Measurements from ENCODE around the gene CAMK2N2.

Gene CAMK2N2

GRCh38 chr3:184261270-184261853, at the start of gene CAMK2N2:
Gene CAMK2N2, minus strand, starts transcription at chr3:184261553. Its CDS starts 268 bp downstream, at chr3:184261285.
- DNase-seq (ENCODE audit: low spot score) = peak; percentile 29

GRCh38 chr3:184308744-184309143, 47.4 kb upstream of the CAMK2N2 start:
- no peak for DNase-seq (ENCODE audit: low spot score)

GRCh38 chr3:184307915-184308314, 46.6 kb upstream of the CAMK2N2 start:
- no peak for DNase-seq (ENCODE audit: low spot score)

- DNase-seq (ENCODE audit: low spot score) = no peak
Observed at GRCh38 chr3:184306341-184306972, 45.1 kb upstream of the CAMK2N2 start.

- DNase-seq (ENCODE audit: low spot score) = no peak
Observed at GRCh38 chr3:184305577-184305976, 44.2 kb upstream of the CAMK2N2 start.

- DNase-seq (ENCODE audit: low spot score) = no peak
Observed at GRCh38 chr3:184300378-184300720, 39.0 kb upstream of the CAMK2N2 start.

- no peak for DNase-seq (ENCODE audit: low spot score)
Observed at GRCh38 chr3:184299488-184300377, 38.4 kb upstream of the CAMK2N2 start.

- DNase-seq (ENCODE audit: low spot score) = peak; percentile 97
Observed at GRCh38 chr3:184298759-184299487, 37.6 kb upstream of the CAMK2N2 start, which contains the start of gene PSMD2. Gene PSMD2, plus strand, starts transcription at chr3:184299241. Its CDS starts 26 bp downstream, at chr3:184299267.

- no peak for DNase-seq (ENCODE audit: low spot score)
Observed at GRCh38 chr3:184296616-184297015, 35.3 kb upstream of the CAMK2N2 start.

GRCh38 chr3:184295771-184296170, 34.4 kb upstream of the CAMK2N2 start:
- DNase-seq (ENCODE audit: low spot score) = no peak

- DNase-seq (ENCODE audit: low spot score) = no peak
Observed at GRCh38 chr3:184291738-184292445, 30.5 kb upstream of the CAMK2N2 start.

GRCh38 chr3:184291044-184291737, 29.8 kb upstream of the CAMK2N2 start:
- no peak for DNase-seq (ENCODE audit: low spot score)

GRCh38 chr3:184290331-184290730, 29.0 kb upstream of the CAMK2N2 start:
- no peak for DNase-seq (ENCODE audit: low spot score)

- no peak for DNase-seq (ENCODE audit: low spot score)
Observed at GRCh38 chr3:184289426-184289938, 28.1 kb upstream of the CAMK2N2 start.

- peak; percentile 31 for DNase-seq (ENCODE audit: low spot score)
Observed at GRCh38 chr3:184284696-184285095, 23.3 kb upstream of the CAMK2N2 start.

GRCh38 chr3:184283681-184284080, 22.3 kb upstream of the CAMK2N2 start:
- DNase-seq (ENCODE audit: low spot score) = no peak

GRCh38 chr3:184282941-184283340, 21.6 kb upstream of the CAMK2N2 start:
- DNase-seq (ENCODE audit: low spot score) = no peak

GRCh38 chr3:184277366-184277765, 16.0 kb upstream of the CAMK2N2 start:
- no peak for DNase-seq (ENCODE audit: low spot score)

GRCh38 chr3:184275961-184276910, 14.9 kb upstream of the CAMK2N2 start, which contains the start of gene ECE2:
Gene ECE2, plus strand, starts transcription at chr3:184276022. Its CDS starts 132 bp downstream, at chr3:184276154.
- no peak for DNase-seq (ENCODE audit: low spot score)

GRCh38 chr3:184275381-184275701, 14.0 kb upstream of the CAMK2N2 start:
- DNase-seq (ENCODE audit: low spot score) = no peak

Data from putamen (tissue), 1 donor.